Osteocyte (in vitro differentiated cells): Measurements from ENCODE around the gene PRSS48. TPM values are rescaled to one million over a fixed set of nuclear protein-coding genes. Genes with fewer than 3 reads are reported as not detected.

Source experiments
- DNase-seq: peaks from one replicate; pipeline ENCODE4 v3.0.0; 2021; ENCODE audit warnings: mixed read lengths; ENCODE audit not compliant: unreplicated experiment; ENCODE audit errors: extremely low spot score
- H3K27ac Mint-ChIP-seq: one replicate; pipeline ENCODE4 v1.8.0; 2021; ENCODE audit warnings: mild to moderate bottlenecking, mixed read lengths; ENCODE audit not compliant: unreplicated experiment
- H3K27me3 Mint-ChIP-seq: one replicate; pipeline ENCODE4 v1.8.0; 2021; ENCODE audit warnings: mixed read lengths; ENCODE audit not compliant: unreplicated experiment
- H3K36me3 Mint-ChIP-seq: one replicate; pipeline ENCODE4 v1.8.0; 2021; ENCODE audit warnings: mixed read lengths; ENCODE audit not compliant: unreplicated experiment
- H3K4me1 Mint-ChIP-seq: one replicate; pipeline ENCODE4 v1.8.0; 2021; ENCODE audit warnings: mixed read lengths; ENCODE audit not compliant: unreplicated experiment
- H3K4me3 Mint-ChIP-seq: one replicate; pipeline ENCODE4 v1.8.0; 2021; ENCODE audit warnings: mild to moderate bottlenecking, moderate library complexity, mixed read lengths; ENCODE audit not compliant: unreplicated experiment
- H3K9me3 Mint-ChIP-seq: one replicate; pipeline ENCODE4 v1.8.0; 2021; ENCODE audit warnings: mixed read lengths; ENCODE audit not compliant: unreplicated experiment
- CTCF ChIP-seq: fragments of 200-600 bp; sonication (generic); IDR thresholded peaks from 2 replicates; pipeline ENCODE4 v1.5.0; 2021; ENCODE audit warnings: antibody characterized with exemption, mild to moderate bottlenecking, moderate library complexity
- long read RNA-seq: library from polyadenylated mRNA; unstranded; transcript quantifications from one replicate; pipeline ENCODE4 v2.0.0, GENCODE V29; 2021
- total RNA-seq: library from RNA; stranded (reverse); gene quantifications from 2 replicates; pipeline ENCODE4 v1.2.1, GENCODE V29; 2021

Gene PRSS48, protein sequence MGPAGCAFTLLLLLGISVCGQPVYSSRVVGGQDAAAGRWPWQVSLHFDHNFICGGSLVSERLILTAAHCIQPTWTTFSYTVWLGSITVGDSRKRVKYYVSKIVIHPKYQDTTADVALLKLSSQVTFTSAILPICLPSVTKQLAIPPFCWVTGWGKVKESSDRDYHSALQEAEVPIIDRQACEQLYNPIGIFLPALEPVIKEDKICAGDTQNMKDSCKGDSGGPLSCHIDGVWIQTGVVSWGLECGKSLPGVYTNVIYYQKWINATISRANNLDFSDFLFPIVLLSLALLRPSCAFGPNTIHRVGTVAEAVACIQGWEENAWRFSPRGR
- total RNA-seq: not detected in 2 replicates
- long read RNA-seq: 0 reads

DNA sequence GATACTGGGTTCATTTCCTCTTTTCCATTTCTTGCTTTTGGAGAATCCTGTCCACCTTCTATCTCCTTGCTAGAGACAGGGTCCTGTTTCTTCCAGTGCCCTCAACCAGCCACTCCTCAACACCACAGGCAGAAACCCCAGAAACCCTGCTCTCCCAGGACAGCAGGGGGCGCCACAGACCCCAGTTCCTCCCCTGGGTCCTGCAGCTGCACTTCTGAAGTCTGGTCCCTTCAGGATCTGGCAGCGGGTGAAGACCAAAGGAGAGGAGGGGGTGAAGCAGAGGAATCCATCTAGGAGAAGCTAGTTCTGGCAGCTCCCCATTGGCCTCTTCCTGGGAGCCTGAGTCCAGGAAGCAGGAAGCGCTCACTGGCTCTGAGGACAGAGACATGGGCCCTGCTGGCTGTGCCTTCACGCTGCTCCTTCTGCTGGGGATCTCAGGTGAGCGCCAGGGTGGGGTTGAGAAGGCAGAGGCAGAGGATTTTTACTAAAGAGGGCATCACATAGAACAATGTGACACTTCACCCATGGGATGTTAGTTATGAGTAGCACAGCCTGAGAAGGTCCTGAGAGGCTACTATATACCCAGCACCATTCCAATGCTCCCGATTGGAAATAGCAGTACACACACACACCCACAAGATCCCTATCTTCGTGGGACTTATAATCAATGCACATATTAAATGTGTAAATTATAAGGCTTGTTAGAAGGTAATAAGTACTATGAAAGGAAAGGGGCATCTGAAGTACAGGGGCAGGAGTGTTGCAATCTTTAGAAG lies at the start of gene PRSS48:
PRSS48 (plus strand) TSS at position 375 of the 776 bp plus-strand sequence; CDS start at position 387, 12 bp downstream.
- Mint-ChIP-seq H3K27me3 (no peaks in the 10 kb centered on the region), H3K36me3 (no peaks in the 10 kb centered on the region), H3K4me1 (peaks cover 5% of the 10 kb centered on the region), H3K4me3 (no peak within 1 kb of the TSS), H3K27ac (no peak within 1 kb of the TSS), H3K9me3 (no peaks in the 10 kb centered on the region)
- DNase-seq: no peak
- TF ChIP-seq CTCF: peak; percentile 70

DNA sequence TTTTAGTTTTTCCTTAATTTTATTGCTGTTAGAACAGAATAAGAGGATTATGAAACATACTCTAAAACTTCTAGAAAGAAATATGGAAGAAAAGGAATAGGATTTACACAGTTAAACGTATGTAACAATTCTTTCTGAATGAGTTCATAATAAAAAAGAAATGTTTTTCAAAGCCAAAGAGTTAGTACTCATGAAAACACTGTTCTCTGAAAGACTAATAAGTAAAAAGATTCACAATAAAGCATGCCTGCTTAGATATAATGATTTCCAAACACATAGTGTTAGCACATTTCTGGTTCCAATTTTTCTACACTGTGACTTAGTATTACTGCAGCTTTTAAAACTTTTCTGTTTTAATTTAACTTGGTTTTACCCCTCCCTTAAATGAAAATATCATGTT lies 49.8 kb upstream of the PRSS48 start:
- no peak for TF ChIP-seq CTCF
- H3K4me1 Mint-ChIP-seq: peaks cover 44% of the 10 kb centered on the region
- no peaks in the 10 kb centered on the region for H3K27me3 Mint-ChIP-seq
- no peaks in the 10 kb centered on the region for H3K9me3 Mint-ChIP-seq
- peak overlapping the region; percentile 30 for H3K4me3 Mint-ChIP-seq
- DNase-seq: no peak
- H3K36me3 Mint-ChIP-seq: peaks cover 3% of the 10 kb centered on the region
- H3K27ac Mint-ChIP-seq: peak overlapping the region; percentile 90

DNA sequence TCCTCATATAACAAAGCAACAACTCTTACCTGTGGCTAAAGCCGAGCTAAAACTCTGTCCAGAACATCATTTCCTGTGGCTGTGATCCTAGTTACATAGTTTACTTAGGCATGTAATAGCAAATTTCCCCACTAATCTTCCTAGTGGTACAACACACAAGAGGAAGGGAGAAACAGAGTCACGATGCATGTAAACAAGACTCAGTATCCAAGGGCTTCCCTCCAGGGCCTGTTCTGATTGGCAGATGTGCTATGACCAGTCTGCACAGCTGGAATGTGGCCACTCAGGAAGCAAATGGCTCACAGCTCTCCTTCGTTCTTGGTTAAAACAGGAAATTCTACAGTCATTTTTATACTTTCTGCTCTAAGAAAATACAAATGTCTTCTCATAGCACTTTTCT lies 49.2 kb upstream of the PRSS48 start:
- H3K4me1 Mint-ChIP-seq: peaks cover 45% of the 10 kb centered on the region
- H3K27me3 Mint-ChIP-seq: no peaks in the 10 kb centered on the region
- H3K4me3 Mint-ChIP-seq: peak overlapping the region; percentile 30
- peaks cover 3% of the 10 kb centered on the region for H3K36me3 Mint-ChIP-seq
- H3K27ac Mint-ChIP-seq: peak overlapping the region; percentile 90
- no peak for DNase-seq
- H3K9me3 Mint-ChIP-seq: no peaks in the 10 kb centered on the region
- no peak for TF ChIP-seq CTCF

DNA sequence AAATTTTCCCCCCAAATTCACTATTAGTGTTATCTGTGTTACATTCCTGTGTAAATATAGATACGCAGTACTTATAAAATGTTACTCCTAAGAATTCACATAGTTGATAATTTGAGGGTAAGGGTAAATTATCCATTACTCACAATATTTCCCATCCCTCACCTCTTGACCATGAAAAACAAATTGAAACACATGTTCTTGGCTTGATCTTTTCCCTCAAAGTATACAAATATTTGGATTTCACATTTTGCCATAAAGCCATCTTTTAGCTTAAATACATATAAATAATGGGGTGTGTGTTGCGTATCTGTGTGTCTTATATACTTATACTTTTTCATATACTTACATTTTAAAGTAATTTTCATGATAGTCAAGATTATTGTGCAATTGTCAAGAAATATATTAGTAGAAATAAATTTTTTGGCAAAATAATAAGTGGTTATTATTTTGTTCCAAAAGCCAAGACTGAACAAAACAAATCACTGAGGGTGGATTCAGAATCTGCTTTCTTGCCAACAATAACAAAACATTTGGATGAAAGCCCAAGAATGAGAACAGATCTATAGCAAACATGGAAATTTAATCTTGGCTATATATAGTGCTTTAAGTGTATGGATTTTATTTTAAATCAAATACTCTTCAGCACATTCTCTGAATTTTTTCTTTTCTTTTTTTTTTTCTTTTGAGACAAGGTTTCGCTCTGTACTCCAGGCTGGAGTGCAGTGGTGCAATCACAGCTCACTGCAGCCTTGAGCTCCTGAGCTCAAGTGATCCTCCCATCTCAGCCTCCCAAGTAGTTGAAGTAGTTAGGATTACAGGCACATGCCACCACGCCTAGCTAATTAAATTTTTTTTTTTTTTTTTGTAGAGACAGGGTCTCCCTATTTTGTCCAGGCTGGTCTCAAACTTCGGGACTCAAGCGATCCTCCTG lies 48.5 kb upstream of the PRSS48 start:
- Mint-ChIP-seq H3K36me3 (peaks cover 3% of the 10 kb centered on the region), H3K27me3 (no peaks in the 10 kb centered on the region), H3K4me3 (no peak overlapping the region), H3K4me1 (peaks cover 45% of the 10 kb centered on the region), H3K27ac (peak overlapping the region; percentile 90), H3K9me3 (no peaks in the 10 kb centered on the region)
- DNase-seq: no peak
- no peak for TF ChIP-seq CTCF
